Measurements from ENCODE around the gene PIAS4.

PIAS4 gene

DNA sequence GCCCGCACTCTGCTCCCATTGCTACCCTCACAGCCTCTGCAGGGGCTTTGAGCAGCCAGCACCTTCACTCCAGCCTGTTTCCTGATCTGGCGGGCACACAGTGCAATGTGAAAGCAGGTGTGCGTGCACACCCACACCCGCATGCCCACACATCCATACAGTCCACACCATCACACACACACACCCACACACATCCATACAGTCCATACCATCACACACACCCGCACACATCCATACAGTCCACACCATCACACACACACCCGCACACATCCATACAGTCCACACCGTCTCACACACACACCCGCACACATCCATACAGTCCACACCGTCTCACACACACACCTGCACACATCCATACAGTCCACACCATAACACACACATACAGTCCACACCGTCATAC, 28.0 kb downstream of the PIAS4 start:
- DNase-seq (ENCODE audit: low read depth), result no peak
- H3K4me3 ChIP-seq (ENCODE audit: low read depth, low read length), result no peak overlapping the region

DNA sequence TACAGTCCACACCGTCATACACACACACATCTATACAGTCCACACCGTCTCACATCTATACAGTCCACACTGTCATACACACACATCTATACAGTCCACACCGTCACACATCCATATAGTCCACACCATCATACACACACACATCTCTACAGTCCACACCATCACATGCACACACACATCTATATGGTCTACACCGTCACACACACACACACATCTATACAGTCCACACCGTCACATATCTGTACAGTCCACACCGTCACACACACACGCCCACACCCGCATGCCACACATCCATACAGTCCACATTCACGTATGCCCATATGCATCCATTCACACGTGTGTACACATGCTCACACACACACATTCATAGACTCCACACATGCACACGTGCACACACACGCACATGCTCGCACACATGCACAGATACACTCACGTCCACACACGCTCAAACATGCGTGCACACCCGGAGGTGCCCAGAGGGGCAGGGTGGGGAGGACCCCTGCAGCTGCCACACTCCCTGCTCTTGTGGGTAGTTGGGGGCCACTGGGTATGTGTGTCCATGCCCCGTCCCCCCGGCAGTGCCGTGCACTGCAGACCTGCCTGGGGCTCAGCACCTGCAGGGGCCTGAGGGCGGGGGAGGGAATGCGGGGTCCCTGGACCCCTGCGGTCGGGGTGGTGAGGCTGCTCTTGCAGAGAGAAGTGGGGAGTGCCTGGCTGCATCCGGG, 29.2 kb downstream of the PIAS4 start:
- no peak overlapping the region for H3K4me3 ChIP-seq (ENCODE audit: low read depth, low read length)
- DNase-seq (ENCODE audit: low read depth), result no peak

DNA sequence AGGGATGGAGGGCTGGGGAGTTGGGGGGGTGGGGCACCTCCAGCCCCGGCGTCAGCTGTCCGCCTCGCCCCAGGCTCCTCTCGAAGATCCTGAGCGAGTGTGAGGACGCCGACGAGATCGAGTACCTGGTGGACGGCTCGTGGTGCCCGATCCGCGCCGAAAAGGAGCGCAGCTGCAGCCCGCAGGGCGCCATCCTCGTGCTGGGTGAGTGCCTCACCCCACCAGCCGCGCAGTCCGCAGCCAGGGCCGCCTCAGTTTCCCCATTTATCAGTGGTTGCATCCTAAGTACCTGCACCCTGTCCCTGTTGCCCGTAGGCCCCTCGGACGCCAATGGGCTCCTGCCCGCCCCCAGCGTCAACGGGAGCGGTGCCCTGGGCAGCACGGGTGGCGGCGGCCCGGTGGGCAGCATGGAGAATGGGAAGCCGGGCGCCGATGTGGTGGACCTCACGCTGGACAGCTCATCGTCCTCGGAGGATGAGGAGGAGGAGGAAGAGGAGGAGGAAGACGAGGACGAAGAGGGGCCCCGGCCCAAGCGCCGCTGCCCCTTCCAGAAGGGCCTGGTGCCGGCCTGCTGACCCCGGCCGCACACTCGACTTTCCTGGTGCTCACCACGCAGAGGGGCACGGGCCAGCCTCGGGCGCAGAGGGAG, 29.9 kb downstream of the PIAS4 start:
- DNase-seq (ENCODE audit: low read depth), result no peak
- H3K4me3 ChIP-seq (ENCODE audit: low read depth, low read length), result no peak overlapping the region

DNA sequence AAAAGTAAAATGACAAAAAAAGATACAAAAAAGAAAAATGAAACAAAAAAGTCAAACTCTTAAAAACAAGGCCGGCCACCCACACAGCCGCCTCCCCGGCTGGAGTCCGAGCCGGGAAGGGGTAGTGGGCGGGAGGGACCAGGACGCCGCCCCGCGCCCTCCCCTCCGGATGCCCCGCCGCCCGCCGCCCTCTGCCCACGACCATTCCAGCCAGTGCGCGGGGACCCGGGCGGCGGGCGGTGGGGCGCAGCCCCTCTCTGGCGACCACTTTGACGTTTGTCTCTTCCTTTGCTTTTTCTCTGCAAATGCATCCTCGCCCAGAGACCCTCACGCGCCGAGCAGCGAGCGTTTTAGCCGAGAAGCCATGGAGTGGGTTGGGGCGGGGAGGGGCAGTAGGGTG, 30.5 kb downstream of the PIAS4 start:
- H3K4me3 ChIP-seq (ENCODE audit: low read depth, low read length), result no peak overlapping the region
- no peak for DNase-seq (ENCODE audit: low read depth)

DNA sequence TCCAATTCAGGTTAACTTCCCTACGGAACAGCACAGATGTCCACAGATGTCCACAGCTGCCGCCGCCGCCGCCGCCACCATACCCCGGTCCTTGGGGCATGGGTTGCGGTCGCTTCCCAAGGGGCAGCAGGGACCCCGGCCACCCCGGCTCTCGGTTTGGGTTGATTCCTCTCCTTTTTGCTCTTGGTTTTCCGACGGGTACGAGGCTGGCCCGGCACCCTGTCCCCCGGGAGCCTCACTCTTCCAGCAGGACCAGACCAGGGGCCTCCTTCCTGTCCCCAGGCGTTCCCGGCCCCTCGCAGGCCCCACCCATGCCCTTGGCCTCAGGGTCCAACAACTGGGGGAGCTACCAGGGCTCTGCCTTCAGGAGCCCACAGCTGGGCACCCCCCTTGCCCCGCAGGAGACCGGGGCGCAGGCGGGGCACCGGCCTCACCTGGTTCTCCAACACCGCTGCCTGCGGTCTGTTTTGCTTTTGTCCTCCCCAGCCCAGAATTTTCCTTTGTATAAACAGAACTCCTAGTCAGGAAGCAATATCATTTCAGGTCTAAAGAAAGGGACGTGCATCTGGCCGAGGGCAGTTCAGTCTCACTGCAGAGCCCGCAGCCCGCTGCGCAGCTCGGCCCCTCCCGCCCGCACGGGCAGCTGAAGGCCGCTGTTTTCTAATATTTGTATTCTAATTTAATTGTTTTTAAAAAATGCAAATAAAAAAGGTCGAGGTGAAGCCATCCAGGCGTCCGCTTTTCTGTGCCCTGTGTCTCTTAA, 31.3 kb downstream of the PIAS4 start:
- H3K4me3 ChIP-seq (ENCODE audit: low read depth, low read length), result no peak overlapping the region
- no peak for DNase-seq (ENCODE audit: low read depth)

DNA sequence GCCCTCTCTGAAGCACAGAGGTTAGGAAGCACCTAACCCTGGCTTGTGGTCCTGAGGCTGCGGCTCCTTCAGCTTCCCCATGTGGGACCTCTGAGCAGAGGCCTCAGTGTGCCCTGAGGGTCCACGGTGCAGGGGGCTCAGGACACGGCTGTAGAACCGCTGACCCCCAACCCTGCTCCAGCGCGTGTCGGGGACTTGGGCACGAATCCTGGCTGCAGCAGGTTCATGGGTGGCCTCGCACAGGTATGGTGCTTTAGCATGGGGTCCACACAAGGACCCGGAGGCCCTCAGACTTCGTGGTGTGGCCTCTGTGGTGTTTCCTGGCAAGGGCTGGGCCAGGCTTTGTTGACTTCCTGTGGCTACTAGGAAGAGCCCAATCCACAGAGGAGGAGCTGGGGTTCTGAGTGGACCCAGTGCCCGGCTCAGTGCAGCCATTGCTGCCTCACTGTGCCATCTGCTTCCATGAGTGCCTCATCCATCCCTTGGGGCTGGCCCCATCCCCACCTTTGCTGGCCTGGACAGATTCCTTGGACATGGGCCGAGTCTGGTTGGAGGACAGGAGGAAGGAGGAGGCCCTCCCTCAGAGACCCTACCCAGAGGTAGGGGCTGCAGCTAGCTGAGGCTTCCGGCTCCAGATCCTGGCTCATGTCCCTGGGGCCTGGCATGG, 34.7 kb downstream of the PIAS4 start:
- no peak overlapping the region for H3K4me3 ChIP-seq (ENCODE audit: low read depth, low read length)
- no peak for DNase-seq (ENCODE audit: low read depth)

DNA sequence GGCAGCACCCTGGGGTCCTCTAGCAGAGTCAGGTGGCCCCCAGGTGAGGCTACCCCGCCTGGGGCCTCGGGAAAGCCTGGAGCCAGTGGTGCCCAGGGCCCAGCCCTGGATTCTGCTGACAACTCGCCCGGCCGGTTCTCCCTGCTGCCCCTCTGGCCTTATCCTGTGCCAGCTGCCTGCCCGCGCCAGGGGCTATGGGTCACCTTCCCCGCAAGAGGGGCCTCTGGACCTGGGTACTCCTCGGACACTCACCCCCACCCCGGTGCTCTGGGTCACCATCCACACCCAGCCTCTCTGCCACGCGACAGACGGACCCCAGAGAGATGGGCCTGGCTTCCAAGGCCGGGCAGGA, 35.2 kb downstream of the PIAS4 start:
- H3K4me3 ChIP-seq (ENCODE audit: low read depth, low read length), result no peak overlapping the region
- no peak for DNase-seq (ENCODE audit: low read depth)

DNA sequence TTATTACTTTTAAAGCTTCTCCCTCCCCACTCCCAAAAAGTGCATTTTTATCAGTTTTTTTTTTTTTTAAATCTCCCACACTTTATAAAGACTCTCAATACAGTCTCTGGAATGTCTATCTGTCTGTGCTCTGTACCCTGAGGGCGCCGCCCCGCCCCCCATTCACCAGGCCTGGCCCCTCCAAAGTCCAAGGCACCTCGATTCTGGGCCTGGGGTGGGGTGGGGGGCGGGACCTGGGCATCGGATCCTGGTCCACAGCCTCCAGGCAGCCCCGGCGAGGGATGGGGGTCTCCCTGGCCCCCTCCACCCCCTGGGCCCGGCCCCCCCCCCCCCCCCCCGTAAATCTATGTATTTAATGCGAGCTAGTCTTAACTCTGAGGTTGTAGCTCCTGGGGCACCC, 35.9 kb downstream of the PIAS4 start:
- no peak for DNase-seq (ENCODE audit: low read depth)
- H3K4me3 ChIP-seq (ENCODE audit: low read depth, low read length), result no peak overlapping the region

DNA sequence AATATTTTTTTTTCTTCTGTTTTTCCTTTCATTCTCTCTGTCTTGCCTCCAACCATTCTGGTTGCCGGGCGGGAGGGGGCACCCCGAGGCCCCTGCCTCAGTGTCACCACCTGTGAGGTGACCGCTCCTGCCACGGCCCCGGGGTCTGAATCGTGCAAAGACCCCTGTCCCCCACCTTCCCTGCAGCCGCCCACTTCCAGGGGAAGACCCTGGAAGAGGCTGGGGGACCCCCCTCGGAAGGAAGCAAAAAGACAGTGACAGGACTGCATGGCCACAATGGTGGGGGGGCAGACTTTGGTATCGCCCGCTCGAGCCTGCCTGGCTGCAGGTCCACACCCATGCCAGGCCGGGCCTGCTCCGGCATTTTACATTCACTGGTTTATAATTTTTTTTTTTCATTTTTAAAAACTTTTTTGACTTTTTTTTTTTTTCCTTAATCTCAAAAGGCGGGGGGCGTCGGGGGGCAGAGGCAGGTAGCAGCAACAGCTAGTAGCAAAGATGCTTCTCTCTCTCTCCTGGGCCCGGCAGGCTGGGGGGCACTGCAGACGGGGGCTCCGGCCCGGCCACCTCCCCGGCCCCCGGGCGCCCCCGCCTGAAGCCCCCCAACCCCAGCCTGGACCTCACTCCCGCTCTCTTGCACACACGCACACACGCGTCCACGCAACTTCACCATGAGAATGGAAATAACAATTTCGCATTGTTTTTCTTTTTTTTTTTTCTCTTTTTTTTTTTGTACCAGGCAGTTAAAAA, 36.6 kb downstream of the PIAS4 start:
- no peak overlapping the region for H3K4me3 ChIP-seq (ENCODE audit: low read depth, low read length)
- DNase-seq (ENCODE audit: low read depth), result no peak

DNA sequence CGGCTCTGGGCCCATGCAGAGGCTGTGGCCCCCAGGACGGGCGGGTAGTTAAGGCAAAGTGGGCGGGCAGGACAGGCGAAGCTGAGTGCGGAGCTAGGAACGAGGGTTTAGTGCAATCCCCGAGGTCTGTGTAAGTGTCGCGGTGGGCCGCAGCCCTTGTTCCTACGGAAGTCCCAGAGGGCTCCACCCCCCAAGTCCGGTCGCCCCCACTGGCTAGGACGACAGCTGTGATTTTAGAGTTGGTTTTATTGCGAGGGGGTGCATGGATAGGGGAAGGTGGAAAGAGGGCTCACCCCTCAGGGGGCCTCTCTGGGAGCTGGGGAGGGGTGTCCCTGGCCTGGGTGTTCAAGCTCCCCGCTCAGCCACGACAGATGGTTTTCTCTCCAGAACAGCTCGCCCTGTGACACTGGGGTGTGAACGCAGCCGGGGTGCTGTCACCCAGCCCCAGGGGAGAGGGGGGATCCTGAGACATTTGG, 37.5 kb downstream of the PIAS4 start:
- no peak overlapping the region for H3K4me3 ChIP-seq (ENCODE audit: low read depth, low read length)
- DNase-seq (ENCODE audit: low read depth), result no peak

DNA sequence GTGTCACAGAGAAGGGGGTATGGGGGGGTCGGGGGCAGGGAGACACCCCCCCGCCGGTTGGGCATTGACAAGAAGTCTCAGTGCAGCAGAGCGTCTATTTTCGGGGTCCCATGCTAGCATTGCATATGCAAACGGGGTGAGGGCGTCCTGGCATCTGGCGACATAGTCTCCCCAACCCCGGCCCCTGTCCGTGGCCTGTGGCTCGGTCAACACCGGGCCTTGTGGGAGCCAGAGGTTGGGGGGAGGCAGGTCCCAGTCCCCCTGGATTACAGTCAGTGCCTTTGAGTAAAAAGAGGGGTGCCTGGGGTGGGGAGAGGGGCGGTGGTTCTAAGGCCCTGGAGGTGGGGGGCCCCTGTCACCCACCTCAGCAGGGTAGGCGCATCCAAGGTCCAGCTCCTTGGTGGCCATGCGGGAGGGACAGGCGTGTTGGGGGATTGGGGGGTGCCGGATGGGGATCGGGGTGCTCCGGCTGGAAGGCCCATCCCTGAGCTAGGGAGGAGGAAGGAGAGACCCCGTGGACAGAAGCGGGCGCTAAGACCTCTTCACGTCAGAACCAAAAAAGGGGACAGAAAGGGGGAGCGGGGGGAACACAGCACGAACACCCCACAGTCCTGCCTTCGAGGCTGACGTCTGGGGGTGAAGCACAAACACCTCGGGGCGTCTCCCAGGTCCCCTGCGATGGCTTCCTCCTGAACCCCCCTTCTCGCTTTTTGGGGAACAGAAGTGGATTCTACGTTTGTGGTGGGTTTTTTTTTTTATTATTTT, 38.2 kb downstream of the PIAS4 start:
- H3K4me3 ChIP-seq (ENCODE audit: low read depth, low read length), result no peak overlapping the region
- DNase-seq (ENCODE audit: low read depth), result no peak

DNA sequence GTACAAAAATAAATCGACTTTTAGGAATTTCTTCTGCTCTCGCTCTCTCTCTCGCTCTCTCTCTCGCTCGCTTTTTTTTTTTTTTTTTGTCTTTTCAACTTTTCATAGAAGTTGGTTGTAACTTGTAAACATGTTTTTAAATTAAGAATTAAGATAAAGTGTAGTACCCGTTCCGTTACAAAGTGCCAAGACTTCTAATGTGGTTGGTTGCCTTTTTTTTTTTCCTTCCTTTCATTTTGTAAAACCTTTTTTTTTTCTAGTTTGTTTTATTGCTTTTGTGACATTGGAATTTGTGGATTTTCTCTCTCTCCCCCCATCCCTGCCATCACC, 38.8 kb downstream of the PIAS4 start:
- H3K4me3 ChIP-seq (ENCODE audit: low read depth, low read length), result no peak overlapping the region
- DNase-seq (ENCODE audit: low read depth), result no peak

DNA sequence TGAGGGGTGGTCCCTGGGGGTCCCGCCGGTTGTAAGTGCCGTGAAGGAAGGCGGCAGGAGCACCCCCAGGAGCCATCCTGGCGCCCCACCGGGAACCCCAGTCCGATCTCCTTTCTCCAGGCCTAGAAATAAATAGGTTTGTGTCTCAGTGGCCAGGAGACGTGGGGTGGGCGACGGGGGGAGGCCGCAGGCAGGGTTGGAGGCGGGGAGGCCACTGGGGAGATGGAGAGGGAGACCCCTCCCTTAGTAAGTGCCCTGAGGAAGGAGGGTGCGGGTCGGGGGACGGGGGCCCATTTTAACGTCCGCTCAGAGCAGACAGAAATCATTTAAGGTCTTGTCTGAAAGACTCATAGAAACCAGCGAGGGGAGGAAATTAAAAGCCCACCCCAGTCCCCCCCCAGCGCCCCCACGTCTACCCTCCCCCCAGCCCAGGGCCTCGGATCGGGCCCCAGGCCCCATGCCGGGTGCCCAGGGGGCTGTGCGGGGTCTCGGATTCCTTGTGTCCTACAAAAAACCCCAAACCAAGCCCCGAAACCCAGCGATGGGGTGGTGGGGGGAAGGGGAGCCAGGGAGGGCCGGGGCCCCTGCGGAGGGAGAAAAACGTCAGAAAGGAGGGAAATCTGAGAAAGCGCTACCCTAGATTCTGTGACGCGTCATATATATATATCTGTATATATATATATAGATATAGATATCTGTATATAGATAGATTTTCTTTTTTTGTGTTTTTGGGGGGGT, 39.6 kb downstream of the PIAS4 start:
- DNase-seq (ENCODE audit: low read depth), result no peak
- no peak overlapping the region for H3K4me3 ChIP-seq (ENCODE audit: low read depth, low read length)

DNA sequence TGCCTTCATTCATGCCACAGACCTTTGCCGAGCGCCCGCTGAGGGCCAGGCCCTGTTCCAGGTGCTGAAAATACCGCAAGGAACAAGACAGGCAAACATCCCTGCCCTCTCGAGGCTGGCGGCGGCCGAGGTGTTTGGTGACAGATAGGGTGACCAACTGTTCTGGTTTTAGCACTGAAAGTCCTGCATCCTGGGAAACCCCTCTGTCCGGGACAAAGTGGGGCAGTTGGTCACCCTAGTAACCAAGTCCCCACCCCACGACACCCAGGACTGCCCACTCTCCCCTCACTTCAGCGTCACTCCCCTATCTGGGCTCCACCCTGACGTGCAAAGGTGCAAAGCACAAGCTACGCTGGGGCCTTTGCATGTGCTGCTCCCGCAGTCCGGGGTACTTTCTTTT, 41.9 kb downstream of the PIAS4 start:
- DNase-seq (ENCODE audit: low read depth), result no peak

DNA sequence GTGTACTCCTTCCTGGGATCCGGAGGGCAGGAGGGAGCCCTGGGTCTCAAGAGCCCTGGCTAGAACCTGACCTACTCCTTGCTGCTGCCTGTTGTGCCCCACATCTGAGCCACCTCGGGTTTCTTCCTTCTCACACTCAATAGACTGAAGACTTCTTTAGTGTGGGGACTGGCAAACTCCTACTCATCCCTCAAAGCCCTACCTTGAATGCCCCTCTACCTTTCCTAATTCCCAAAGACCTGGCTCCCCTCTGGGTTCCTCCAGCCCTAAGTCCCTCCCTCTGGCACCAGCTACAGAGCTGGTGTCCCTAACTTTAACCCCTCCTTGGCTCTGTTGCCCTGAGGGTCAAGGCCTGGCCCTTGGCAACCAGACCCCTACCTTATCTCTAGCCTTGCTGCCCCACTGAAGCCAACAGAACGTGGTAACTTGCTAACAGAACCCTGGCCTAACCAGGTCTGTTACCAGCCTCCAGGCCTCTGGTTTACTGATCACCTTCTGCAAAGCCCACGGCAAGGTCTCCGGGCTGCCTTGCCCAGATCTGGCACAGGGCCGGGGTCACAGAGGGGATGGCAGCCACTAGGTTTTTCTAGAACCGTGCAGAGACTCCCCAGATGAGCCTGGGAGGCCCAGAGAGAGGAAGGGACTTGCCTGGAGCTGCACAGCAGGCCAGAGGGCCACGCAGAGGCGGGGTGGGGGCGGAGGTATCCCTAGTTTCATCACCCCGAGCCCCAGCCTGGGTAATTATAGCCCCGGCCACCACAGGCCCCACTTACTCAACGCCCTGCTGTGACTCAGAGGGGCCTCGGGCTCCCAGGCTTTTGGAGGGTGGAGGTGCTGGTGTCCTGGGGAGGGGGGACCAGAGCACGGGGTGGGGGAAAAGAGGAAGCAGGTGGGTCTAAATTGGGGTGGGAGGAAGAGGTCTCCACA, 43.9 kb downstream of the PIAS4 start:
- no peak for DNase-seq (ENCODE audit: low read depth)
- H3K4me3 ChIP-seq (ENCODE audit: low read depth, low read length), result no peak overlapping the region

More for the DNA sequence above, 41.9 kb downstream of the PIAS4 start:
- no peak overlapping the region for H3K4me3 ChIP-seq (ENCODE audit: low read depth, low read length)

DNA sequence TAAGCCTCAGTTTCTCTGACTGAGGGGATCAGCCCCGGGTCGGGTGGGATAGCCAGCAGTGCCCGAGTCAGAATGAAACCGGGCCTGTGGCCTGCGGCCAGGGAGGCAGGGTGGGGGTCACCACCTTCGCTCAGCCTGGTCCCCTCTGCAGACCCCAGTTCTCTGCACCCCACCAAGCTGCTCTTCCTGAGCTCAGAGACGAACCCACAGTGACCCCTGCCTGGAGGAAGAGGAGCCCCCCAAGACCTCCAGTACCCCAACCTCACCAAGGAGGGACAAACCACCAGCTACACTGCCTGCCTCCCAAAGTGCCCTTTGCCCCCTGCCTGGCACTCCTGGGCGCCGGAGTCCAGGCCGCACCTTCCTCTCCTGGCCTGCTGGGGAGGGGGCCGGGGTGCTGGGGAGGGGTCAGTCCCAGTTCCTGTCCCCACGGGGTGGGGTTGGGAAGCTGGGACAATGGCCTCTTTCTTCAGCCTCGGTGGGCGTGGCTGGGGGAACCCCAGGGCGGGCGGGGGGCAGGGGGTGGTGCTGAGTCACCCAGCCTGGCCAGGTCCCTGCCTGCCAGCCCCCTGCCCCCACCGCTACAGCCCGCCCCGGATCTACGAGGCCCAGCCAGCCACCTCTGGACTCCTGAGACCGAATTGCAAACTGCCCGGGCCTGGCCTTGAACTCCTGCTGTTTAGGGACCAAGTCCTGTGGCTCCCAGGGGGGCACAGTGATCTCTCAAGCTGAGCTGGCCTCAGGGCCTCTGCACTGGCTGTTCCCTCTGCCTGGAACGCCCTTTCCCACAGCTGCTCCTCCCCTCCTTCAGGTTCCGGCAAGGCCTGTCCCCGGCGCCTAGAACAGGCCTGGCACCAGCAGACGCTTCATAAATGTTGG, 44.8 kb downstream of the PIAS4 start:
- H3K4me3 ChIP-seq (ENCODE audit: low read depth, low read length), result no peak overlapping the region
- no peak for DNase-seq (ENCODE audit: low read depth)

All from skeletal muscle cell (primary cell).